T-helper 1 cell treated with Interleukin-12 subunit alpha and Interleukin-12 subunit beta and Interleukin-4 antibody, amounts not matched to agents 30 μg/mL and 1 μg/mL, for 36 hours (primary cell): ENCODE measurements around the gene NLRP12.
"Not testable (repeated sequence)": the region's sequence is repeated elsewhere in the genome, so short reads cannot be mapped to it uniquely, and the experiment has no call there.

Experiments used
- H3K27ac Mint-ChIP-seq: one replicate; pipeline ENCODE4 v1.8.0; 2021; ENCODE audit warnings: mild to moderate bottlenecking, mixed read lengths
- H3K27me3 Mint-ChIP-seq: one replicate; pipeline ENCODE4 v1.8.0; 2021; ENCODE audit warnings: low read depth, mixed read lengths
- H3K36me3 Mint-ChIP-seq: one replicate; pipeline ENCODE4 v1.8.0; 2021; ENCODE audit warnings: low read depth, mixed read lengths
- H3K4me1 Mint-ChIP-seq: one replicate; pipeline ENCODE4 v1.8.0; 2021; ENCODE audit warnings: low read depth, mixed read lengths
- H3K4me3 Mint-ChIP-seq: one replicate; pipeline ENCODE4 v1.8.0; 2021; ENCODE audit warnings: mild to moderate bottlenecking, moderate library complexity, mixed read lengths
- H3K9me3 Mint-ChIP-seq: one replicate; pipeline ENCODE4 v1.8.0; 2021; ENCODE audit warnings: mixed read lengths

Gene NLRP12

GRCh38 chr19:53810187-53810546 lies 13.9 kb downstream of the NLRP12 start:
- Mint-ChIP-seq H3K4me1 (no peaks in the 10 kb centered on the region), H3K9me3 (no peaks in the 10 kb centered on the region), H3K27ac (no peak overlapping the region)

GRCh38 chr19:53809518-53810186 lies 14.5 kb downstream of the NLRP12 start:
- Mint-ChIP-seq H3K36me3 (no peaks in the 10 kb centered on the region), H3K9me3 (no peaks in the 10 kb centered on the region), H3K4me1 (no peaks in the 10 kb centered on the region), H3K4me3 (no peak overlapping the region), H3K27ac (no peak overlapping the region), H3K27me3 (no peaks in the 10 kb centered on the region)

More at GRCh38 chr19:53810187-53810546, 13.9 kb downstream of the NLRP12 start:
- no peak overlapping the region for H3K4me3 Mint-ChIP-seq
- H3K36me3 Mint-ChIP-seq, result no peaks in the 10 kb centered on the region
- no peaks in the 10 kb centered on the region for H3K27me3 Mint-ChIP-seq

GRCh38 chr19:53808710-53809125 lies 15.4 kb downstream of the NLRP12 start:
- Mint-ChIP-seq H3K9me3 (no peaks in the 10 kb centered on the region), H3K27ac (no peak overlapping the region), H3K27me3 (no peaks in the 10 kb centered on the region), H3K36me3 (no peaks in the 10 kb centered on the region), H3K4me1 (no peaks in the 10 kb centered on the region), H3K4me3 (no peak overlapping the region)

- no peak overlapping the region for H3K27ac Mint-ChIP-seq
- no peaks in the 10 kb centered on the region for H3K36me3 Mint-ChIP-seq
- H3K4me3 Mint-ChIP-seq, result no peak overlapping the region
- H3K9me3 Mint-ChIP-seq, result no peaks in the 10 kb centered on the region
- no peaks in the 10 kb centered on the region for H3K27me3 Mint-ChIP-seq
- H3K4me1 Mint-ChIP-seq, result no peaks in the 10 kb centered on the region
Measured at GRCh38 chr19:53801257-53801656, 22.9 kb downstream of the NLRP12 start.

- Mint-ChIP-seq H3K36me3 (no peaks in the 10 kb centered on the region), H3K9me3 (no peaks in the 10 kb centered on the region), H3K4me1 (no peaks in the 10 kb centered on the region), H3K27me3 (no peaks in the 10 kb centered on the region), H3K4me3 (no peak overlapping the region), H3K27ac (no peak overlapping the region)
Measured at GRCh38 chr19:53795019-53795418, 29.1 kb downstream of the NLRP12 start.

GRCh38 chr19:53792721-53793433 lies 31.2 kb downstream of the NLRP12 start:
- Mint-ChIP-seq H3K27me3 (no peaks in the 10 kb centered on the region), H3K27ac (no peak overlapping the region), H3K4me1 (no peaks in the 10 kb centered on the region), H3K4me3 (no peak overlapping the region), H3K9me3 (no peaks in the 10 kb centered on the region), H3K36me3 (no peaks in the 10 kb centered on the region)

GRCh38 chr19:53789708-53790678 lies 34.1 kb downstream of the NLRP12 start:
- Mint-ChIP-seq H3K27ac (no peak overlapping the region), H3K4me1 (no peaks in the 10 kb centered on the region), H3K4me3 (no peak overlapping the region), H3K9me3 (no peaks in the 10 kb centered on the region), H3K27me3 (no peaks in the 10 kb centered on the region), H3K36me3 (no peaks in the 10 kb centered on the region)

- Mint-ChIP-seq H3K27ac (no peak overlapping the region), H3K4me1 (no peaks in the 10 kb centered on the region), H3K9me3 (no peaks in the 10 kb centered on the region), H3K27me3 (no peaks in the 10 kb centered on the region), H3K4me3 (no peak overlapping the region), H3K36me3 (no peaks in the 10 kb centered on the region)
Measured at GRCh38 chr19:53787266-53787665, 36.8 kb downstream of the NLRP12 start.

- H3K27ac Mint-ChIP-seq, result no peak overlapping the region
- no peak overlapping the region for H3K4me3 Mint-ChIP-seq
- H3K4me1 Mint-ChIP-seq, result no peaks in the 10 kb centered on the region
- H3K36me3 Mint-ChIP-seq, result no peaks in the 10 kb centered on the region
- H3K27me3 Mint-ChIP-seq, result no peaks in the 10 kb centered on the region
- H3K9me3 Mint-ChIP-seq, result no peaks in the 10 kb centered on the region
Measured at GRCh38 chr19:53786744-53787143, 37.4 kb downstream of the NLRP12 start.

GRCh38 chr19:53785196-53785889 lies 38.8 kb downstream of the NLRP12 start:
- H3K4me1 Mint-ChIP-seq, result no peaks in the 10 kb centered on the region
- no peak overlapping the region for H3K4me3 Mint-ChIP-seq
- no peaks in the 10 kb centered on the region for H3K36me3 Mint-ChIP-seq
- no peaks in the 10 kb centered on the region for H3K9me3 Mint-ChIP-seq
- H3K27ac Mint-ChIP-seq, result no peak overlapping the region
- H3K27me3 Mint-ChIP-seq, result no peaks in the 10 kb centered on the region

GRCh38 chr19:53782698-53783097 lies 41.4 kb downstream of the NLRP12 start:
- Mint-ChIP-seq H3K4me3 (no peak overlapping the region), H3K9me3 (no peaks in the 10 kb centered on the region), H3K36me3 (no peaks in the 10 kb centered on the region), H3K4me1 (no peaks in the 10 kb centered on the region), H3K27me3 (no peaks in the 10 kb centered on the region), H3K27ac (no peak overlapping the region)

GRCh38 chr19:53781332-53781731 lies 42.8 kb downstream of the NLRP12 start:
- H3K27me3 Mint-ChIP-seq, H3K9me3 Mint-ChIP-seq, H3K4me1 Mint-ChIP-seq, H3K27ac Mint-ChIP-seq, H3K36me3 Mint-ChIP-seq, H3K4me3 Mint-ChIP-seq: not testable (repeated sequence)

GRCh38 chr19:53780506-53780905 lies 43.6 kb downstream of the NLRP12 start:
- H3K27ac Mint-ChIP-seq, result no peak overlapping the region
- no peaks in the 10 kb centered on the region for H3K27me3 Mint-ChIP-seq
- no peaks in the 10 kb centered on the region for H3K4me1 Mint-ChIP-seq
- H3K36me3 Mint-ChIP-seq, result no peaks in the 10 kb centered on the region
- no peak overlapping the region for H3K4me3 Mint-ChIP-seq
- H3K9me3 Mint-ChIP-seq, result no peaks in the 10 kb centered on the region

- H3K9me3 Mint-ChIP-seq, result no peaks in the 10 kb centered on the region
- H3K36me3 Mint-ChIP-seq, result no peaks in the 10 kb centered on the region
- H3K4me3 Mint-ChIP-seq, result no peak overlapping the region
- no peak overlapping the region for H3K27ac Mint-ChIP-seq
- H3K4me1 Mint-ChIP-seq, result peaks cover 1% of the 10 kb centered on the region
- H3K27me3 Mint-ChIP-seq, result no peaks in the 10 kb centered on the region
Measured at GRCh38 chr19:53775524-53775923, 48.6 kb downstream of the NLRP12 start.
